Tibial nerve (tissue), 4 donors: ENCODE results near the gene HRH4. TPM values are rescaled to one million over a fixed set of nuclear protein-coding genes. Genes with fewer than 3 reads are reported as not detected.

Experiments
- DNase-seq, 2 donors: peaks; one replicate each; pipeline ENCODE4 v3.0.0-alpha.2; 2019; ENCODE audit warnings: low spot score in 2 of 2
- H3K27ac ChIP-seq, 4 donors: fragments of 200-600 bp; sonication (generic) in 3 of 4; one replicate each; pipeline ENCODE4 v1.5.1; 2017 to 2019; ENCODE audit warnings: mild to moderate bottlenecking in 1 of 4
- H3K27me3 ChIP-seq, 2 donors: fragments of 200-600 bp; sonication (generic) in 1 of 2; one replicate each; pipeline versions ENCODE4 v1.5.1 to v1.6.0; 2017 to 2019
- H3K36me3 ChIP-seq, 3 donors: fragments of 200-600 bp; sonication (generic); one replicate each; pipeline ENCODE4 v1.5.1; 2018 to 2019
- H3K4me1 ChIP-seq, 4 donors: fragments of 200-600 bp; sonication (generic) in 3 of 4; one replicate each; pipeline ENCODE4 v1.5.1; 2017 to 2019
- H3K4me3 ChIP-seq, 4 donors: fragments of 200-600 bp; sonication (generic) in 3 of 4; one replicate each; pipeline ENCODE4 v1.5.1; 2017 to 2019; ENCODE audit warnings: mild to moderate bottlenecking in 1 of 4, moderate library complexity in 1 of 4
- H3K9me3 ChIP-seq, 4 donors: fragments of 200-600 bp; sonication (generic) in 3 of 4; one replicate each; pipeline ENCODE4 v1.5.1; 2017 to 2019
- CTCF ChIP-seq, 5 experiments: fragments of 200-600 bp in 3 of 5; fragments of 450-650 bp in 2 of 5; sonication (generic) in 3 of 5; IDR thresholded peaks; one replicate each; pipeline ENCODE4 v1.5.1; 2016 to 2019; ENCODE audit warnings: antibody characterized with exemption in 5 of 5, mild to moderate bottlenecking in 3 of 5, moderate library complexity in 2 of 5
- EP300 ChIP-seq, 2 donors: sonication (generic); formaldehyde crosslinking; IDR thresholded peaks; one replicate each; pipeline ENCODE4 v1.6.1; 2017; ENCODE audit warnings: antibody characterized with exemption in 2 of 2, mild to moderate bottlenecking in 1 of 2
- POLR2A ChIP-seq, 2 donors: fragments of 450-650 bp; IDR thresholded peaks; one replicate each; pipeline ENCODE4 v1.6.1; 2017; ENCODE audit warnings: antibody characterized with exemption in 2 of 2, mild to moderate bottlenecking in 2 of 2, moderate library complexity in 2 of 2
- WGBS, 2 donors: methylation state at CpG; one replicate each; pipeline ENCODE4 v1.1.5; 2018; 5-methylcytosine and 5-hydroxymethylcytosine counted together
- small RNA-seq: library from RNA; depleted of rRNA; stranded (forward); fragments of <200 nt; gene quantifications from one replicate; pipeline ENCODE3, GENCODE V24; 2016
- total RNA-seq, 4 donors: library from RNA; depleted of rRNA; stranded (reverse); fragments of >200 nt; gene quantifications; one replicate each; pipeline ENCODE4 v1.1.0, GENCODE V29; 2016

Gene HRH4
- total RNA-seq, 4 donors from 2014 or later, result 0.60 TPM; not detected in 3

DNA sequence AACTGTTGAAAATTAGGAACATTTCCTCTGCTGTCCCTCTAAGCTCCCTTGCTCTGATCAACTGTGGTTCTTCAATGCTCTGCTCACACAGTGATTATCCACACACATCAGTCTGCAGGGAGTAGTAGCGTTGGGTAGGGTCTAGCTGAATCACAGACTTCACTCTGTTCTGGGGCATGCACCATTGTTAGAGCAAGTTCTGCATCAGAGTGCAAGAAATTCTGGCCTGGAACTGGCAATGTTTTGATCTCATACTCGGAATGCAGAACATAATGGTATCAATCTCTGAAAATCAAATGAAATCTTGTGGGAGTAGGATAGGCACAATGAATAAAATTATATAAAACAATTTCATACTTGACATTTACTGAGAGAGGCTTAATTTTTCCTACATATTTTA is 55.3 kb downstream of the HRH4 start:
- Histone ChIP-seq H3K36me3 (no peaks in the 10 kb centered on the region), H3K4me1 (no peaks in the 10 kb centered on the region), H3K27ac (no peak overlapping the region), H3K9me3 (no peaks in the 10 kb centered on the region), H3K4me3 (no peak overlapping the region), H3K27me3 (no peaks in the 10 kb centered on the region)
- DNase-seq, result no peak
- TF ChIP-seq POLR2A (IDR thresholded peaks at IDR 0.05), result no peak
- no peak for TF ChIP-seq CTCF (IDR thresholded peaks at IDR 0.05)
- TF ChIP-seq EP300 (IDR thresholded peaks at IDR 0.05), result no peak
- WGBS, 2 donors, result 46 to 50% methylated on average over 2 of the region's 2 CpGs

DNA sequence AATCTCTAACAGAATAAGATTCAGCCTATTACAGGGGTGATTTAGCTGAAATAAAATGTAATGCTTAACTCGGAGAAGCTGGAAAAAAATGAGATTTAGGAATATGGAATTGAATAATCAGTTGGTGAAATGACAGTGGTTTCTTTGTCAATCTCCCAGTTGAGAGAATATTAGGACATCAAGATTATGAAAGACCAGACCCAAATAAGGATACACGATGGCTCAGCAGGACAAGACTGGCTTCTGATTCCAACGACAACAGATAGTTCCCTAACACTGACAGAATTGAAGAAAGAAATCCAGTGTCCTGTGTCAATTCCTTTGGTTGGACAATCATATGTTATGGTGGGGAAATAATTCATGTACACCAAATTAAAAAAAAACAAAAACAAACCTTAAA is 55.8 kb downstream of the HRH4 start:
- Histone ChIP-seq H3K36me3 (no peaks in the 10 kb centered on the region), H3K27me3 (no peaks in the 10 kb centered on the region), H3K27ac (peak overlapping the region in 1 of 4 donors; percentile 32), H3K4me3 (no peak overlapping the region), H3K4me1 (no peaks in the 10 kb centered on the region), H3K9me3 (no peaks in the 10 kb centered on the region)
- TF ChIP-seq POLR2A (IDR thresholded peaks at IDR 0.05) (no peak), CTCF (IDR thresholded peaks at IDR 0.05) (no peak), EP300 (IDR thresholded peaks at IDR 0.05) (no peak)
- 37 to 38% methylated on average over 3 of the region's 3 CpGs for WGBS, 2 donors
- no peak for DNase-seq

GRCh38 chr18:24517554-24517953 is 57.1 kb downstream of the HRH4 start:
- Histone ChIP-seq H3K36me3 (no peaks in the 10 kb centered on the region), H3K27ac (no peak overlapping the region), H3K4me3 (no peak overlapping the region), H3K27me3 (no peaks in the 10 kb centered on the region), H3K4me1 (no peaks in the 10 kb centered on the region), H3K9me3 (no peaks in the 10 kb centered on the region)
- TF ChIP-seq POLR2A (IDR thresholded peaks at IDR 0.05) (no peak), EP300 (IDR thresholded peaks at IDR 0.05) (no peak), CTCF (IDR thresholded peaks at IDR 0.05) (no peak)
- no peak for DNase-seq
- 87 to 98% methylated on average over 6 to 8 of the region's 8 CpGs for WGBS, 2 donors

DNA sequence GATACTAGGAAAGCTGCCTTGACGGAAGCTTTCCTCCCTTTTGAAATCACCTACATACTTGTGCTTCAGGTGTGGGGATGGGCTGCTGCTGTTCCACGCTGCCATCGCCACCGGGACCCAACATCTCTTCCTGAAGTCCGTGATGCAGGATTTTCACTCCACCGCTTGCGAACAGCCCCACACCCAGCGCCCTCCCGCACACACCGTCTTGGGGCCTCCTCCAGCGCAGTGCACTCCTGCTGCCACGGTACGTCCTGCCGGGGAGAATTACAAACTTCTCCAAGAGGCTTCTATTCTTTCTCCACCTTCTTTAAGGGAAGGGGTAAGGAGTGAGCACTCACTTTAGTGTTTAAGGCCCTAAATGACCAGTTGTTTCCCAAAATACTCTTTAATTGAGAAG is 58.2 kb downstream of the HRH4 start:
- Histone ChIP-seq H3K4me1 (no peaks in the 10 kb centered on the region), H3K36me3 (no peaks in the 10 kb centered on the region), H3K27me3 (no peaks in the 10 kb centered on the region), H3K27ac (no peak overlapping the region), H3K9me3 (no peaks in the 10 kb centered on the region), H3K4me3 (no peak overlapping the region)
- 87 to 94% methylated on average over 14 of the region's 14 CpGs for WGBS, 2 donors
- DNase-seq, result no peak
- no peak for TF ChIP-seq EP300 (IDR thresholded peaks at IDR 0.05)
- TF ChIP-seq POLR2A (IDR thresholded peaks at IDR 0.05), result no peak
- TF ChIP-seq CTCF (IDR thresholded peaks at IDR 0.05), result no peak

Small RNAs within 50 kb of the gene (small RNA-seq; reads per million reads assigned to genes)
- gene RF00019, result not detected

Other genes starting within 250 kb of the HRH4 start
- gene OSBPL1A, start 62.8 kb upstream of the HRH4 start, total RNA-seq, result 100 to 1,000 TPM in 2 of 4 donors, 10 to 100 TPM in 2; 81.4 to 109 (median 99.3) TPM
- 10 to 100 TPM; 18.6 to 30.2 (median 21.7) TPM for gene IMPACT, start 34.0 kb upstream of the HRH4 start, total RNA-seq